ENCODE data around the gene MAPK14.

- TF ChIP-seq CTCF (IDR thresholded peaks at IDR 0.05; ENCODE audit: low read depth, low read length, poor library complexity, severe bottlenecking) (no peak), EZH2phosphoT487 (IDR thresholded peaks at IDR 0.05; ENCODE audit: borderline replicate concordance, low read length) (no peak)
Observed at GRCh38 chr6:36132246-36132895, 104.8 kb downstream of the MAPK14 start.
